ENCODE results near the gene ITM2C.
A peak's percentile ranks its signal among the peaks of the same experiment; 100 is the strongest.

- no peak for TF ChIP-seq MAX (IDR thresholded peaks at IDR 0.05)
- TF ChIP-seq EZH2 (IDR thresholded peaks at IDR 0.05; ENCODE audit: low read depth, low read length, severe bottlenecking): no peak
- peak; percentile 18 to 44 (median 28); a peak in 3 of 4 replicates for TF ChIP-seq CTCF (IDR thresholded peaks at IDR 0.05; ENCODE audit: control extremely low read depth in 1 of 3, insufficient read depth in 1 of 3, low read depth in 1 of 3, low read length in 3 of 3)
- no peak for TF ChIP-seq POLR2AphosphoS5 (IDR thresholded peaks at IDR 0.05; ENCODE audit: low read depth, low read length)
- TF ChIP-seq KDM1A (IDR thresholded peaks at IDR 0.05; ENCODE audit: borderline replicate concordance, low read length): no peak
These were observed 61.4 kb downstream of the ITM2C start for GRCh38 chr2:230925879-230926765.
